Heart left ventricle (tissue), 16 donors: ENCODE results near the gene ARHGEF7. TPM values are rescaled to one million over a fixed set of nuclear protein-coding genes. Genes with fewer than 3 reads are reported as not detected.
A peak's percentile ranks its signal among the peaks of the same experiment; 100 is the strongest.

Experiments used
- ATAC-seq, 4 donors: fragments of 200-7000 bp; cut with Tn5 transposase; one replicate each; pipeline ENCODE4 v1.9.1; 2020 to 2022; ENCODE audit warnings: moderate library complexity in 4 of 4, mild to moderate bottlenecking in 3 of 4, moderate number of reproducible peaks in 1 of 4
- DNase-seq, 5 donors: peaks; one replicate each; pipeline ENCODE4 v3.0.0-alpha.2; 2020
- H3K27ac ChIP-seq, 12 donors: fragments of 200-600 bp; sonication (generic) in 4 of 12; one replicate each; pipeline versions ENCODE4 v1.5.0 to v1.8.0; 2016 to 2022; ENCODE audit warnings: mild to moderate bottlenecking in 2 of 12
- H3K27me3 ChIP-seq, 9 donors: fragments of 200-600 bp; sonication (generic) in 2 of 9; one replicate each; pipeline versions ENCODE4 v1.5.1 to v1.8.0; 2016 to 2022; ENCODE audit warnings: mild to moderate bottlenecking in 3 of 9
- H3K36me3 ChIP-seq, 9 donors: fragments of 200-600 bp; sonication (generic) in 2 of 9; one replicate each; pipeline versions ENCODE4 v1.5.0 to v1.8.0; 2018 to 2022; ENCODE audit warnings: mild to moderate bottlenecking in 2 of 9
- H3K4me1 ChIP-seq, 12 donors: fragments of 200-600 bp; sonication (generic) in 4 of 12; one replicate each; pipeline versions ENCODE4 v1.5.0 to v1.8.0; 2016 to 2022; ENCODE audit warnings: mild to moderate bottlenecking in 3 of 12
- H3K4me3 ChIP-seq, 12 donors: fragments of 200-600 bp; sonication (generic) in 4 of 12; one replicate each; pipeline versions ENCODE4 v1.5.0 to v1.8.0; 2017 to 2022; ENCODE audit warnings: mild to moderate bottlenecking in 9 of 12, moderate library complexity in 4 of 12
- H3K9me3 ChIP-seq, 12 donors: fragments of 200-600 bp; sonication (generic) in 4 of 12; one replicate each; pipeline versions ENCODE4 v1.5.0 to v1.8.0; 2016 to 2022; ENCODE audit warnings: mild to moderate bottlenecking in 1 of 12
- CTCF ChIP-seq, 12 donors: fragments of 200-600 bp; sonication (generic) in 4 of 12; IDR thresholded peaks; one replicate each; pipeline versions ENCODE4 v1.5.0 to v1.8.0; 2018 to 2022; ENCODE audit warnings: antibody characterized with exemption in 12 of 12, mild to moderate bottlenecking in 5 of 12
- POLR2A ChIP-seq, 2 donors: fragments of 450-650 bp; IDR thresholded peaks; one replicate each; pipeline ENCODE4 v1.6.1; 2017; ENCODE audit warnings: antibody characterized with exemption in 2 of 2, mild to moderate bottlenecking in 2 of 2, moderate library complexity in 2 of 2
- WGBS, 4 donors: extraction: QIAGEN DNeasy Blood & Tissue Kit in 2 of 4; methylation state at CpG; one replicate each; pipeline versions ENCODE4 v1.1.5 to v1.1.7; 2013 to 2018; 5-methylcytosine and 5-hydroxymethylcytosine counted together
- intact Hi-C, 10 donors: fragments of 100-400 bp; cut with DNase I; formaldehyde crosslinking; loops; one replicate each; pipeline versions ENCODE4 v1.11.1 to v1.14.2; 2022
- polyA plus RNA-seq, 2 donors: library from polyadenylated mRNA; stranded (reverse); fragments of 200-250 nt; gene quantifications; one replicate each; pipeline ENCODE4 v1.2.3, GENCODE V29; 2013
- total RNA-seq, 9 donors: library from RNA; depleted of rRNA in 2 of 9; stranded (reverse); fragments of >200 nt in 2 of 9; fragmentation: NEBNext Ultra II Directional in 3 of 9; extraction: Animal tissue kit (Norgen Biotek cat#: 25700) in 3 of 9; gene quantifications; one replicate each; pipeline versions ENCODE4 v1.1.0 to v1.2.4, GENCODE V29; 2016 to 2023
- donor health status: ischemic (EF 13 %, LVEDD 7.1; RV severe dilation, severe dysfunction).
- donor health status: healthy with polysubstance abuse.
- donor health status: DM: no; HTN: yes; CAD: no.
- donor health status: DM: no; HTN: no; CAD: no.
- donor health status: ischemic (EF 25% LVEDD 6.9; RV normal size, moderate dysfunction).
- donor health status: ischemic (EF 25% LVEDD 5.7; RV mildly dilated, moderate dysfunction).
- donor health status: healthy.
- donor health status: DM: yes; HTN: yes; CAD: no.
- donor health status: ischemic (EF 35%, LVEDD 5.7; RV mildly dilated, moderate dysfunction).
- donor health status: nonischemic (EF 11% LVEDD 7.7; RV severe dilation, severe dysfunction).
- donor health status: DM: yes; HTN: yes; CAD: no.
- donor health status: PGD.
- donor health status: ischemic (EF 29% LVEDD 5.4; RV normal size, mild dysfunction).
- donor health status: nonischemic (EF 23%, LVEDD 6.1; RV moderate dilation, normal function).

Gene ARHGEF7
- total and polyA plus RNA-seq, 11 donors, result 16.6 to 60.9 (median 37.5) TPM

- H3K27ac ChIP-seq, result no peak overlapping the region
- peaks cover 0 to 92% (median 62%) of the 10 kb centered on the region in 9 donors for H3K36me3 ChIP-seq
- no peaks in the 10 kb centered on the region for H3K9me3 ChIP-seq
- intact Hi-C loops, result no loop called here
- no peak overlapping the region for H3K4me3 ChIP-seq
- H3K27me3 ChIP-seq, result no peaks in the 10 kb centered on the region
- DNase-seq, result no peak
- no peak for TF ChIP-seq POLR2A (IDR thresholded peaks at IDR 0.05)
- TF ChIP-seq CTCF (IDR thresholded peaks at IDR 0.05), result no peak
- 92 to 97% (median 95%) methylated on average over 8 of the region's 8 CpGs for WGBS, 4 donors
- ATAC-seq, result no peak
- peaks cover 0 to 29% (median 0%) of the 10 kb centered on the region in 12 donors for H3K4me1 ChIP-seq
Measured at GRCh38 chr13:111242585-111242984, 127.5 kb downstream of the ARHGEF7 start.

- TF ChIP-seq CTCF (IDR thresholded peaks at IDR 0.05), result no peak
- no peak for TF ChIP-seq POLR2A (IDR thresholded peaks at IDR 0.05)
- Histone ChIP-seq H3K27ac (no peak overlapping the region), H3K36me3 (peaks cover 0 to 93% (median 71%) of the 10 kb centered on the region in 9 donors), H3K27me3 (no peaks in the 10 kb centered on the region), H3K4me3 (no peak overlapping the region), H3K4me1 (peaks cover 0 to 30% (median 8%) of the 10 kb centered on the region in 12 donors), H3K9me3 (no peaks in the 10 kb centered on the region)
- intact Hi-C loops, result no loop called here
- DNase-seq (no peak), ATAC-seq (no peak)
- WGBS, 4 donors, result 89 to 99% (median 93%) methylated on average over 1 of the region's 1 CpG
Measured at GRCh38 chr13:111243981-111244380, 128.9 kb downstream of the ARHGEF7 start.

GRCh38 chr13:111245576-111246384 lies 130.7 kb downstream of the ARHGEF7 start:
- WGBS, 4 donors, result 92 to 94% (median 93%) methylated on average over 11 of the region's 11 CpGs
- Histone ChIP-seq H3K27ac (no peak overlapping the region), H3K36me3 (peaks cover 0 to 95% (median 79%) of the 10 kb centered on the region in 9 donors), H3K4me3 (no peak overlapping the region), H3K27me3 (no peaks in the 10 kb centered on the region), H3K4me1 (peaks cover 0 to 43% (median 16%) of the 10 kb centered on the region in 12 donors), H3K9me3 (no peaks in the 10 kb centered on the region)
- TF ChIP-seq CTCF (IDR thresholded peaks at IDR 0.05) (no peak), POLR2A (IDR thresholded peaks at IDR 0.05) (no peak)
- intact Hi-C loops, result loop anchor here in 1 of 10 donors (5.0 kb wide), 1 partner anchor 37 kb away; no protein-coding TSS in a partner anchor
- no peak for ATAC-seq
- no peak for DNase-seq

GRCh38 chr13:111247552-111247951 lies 132.4 kb downstream of the ARHGEF7 start:
- peaks cover 0 to 99% (median 75%) of the 10 kb centered on the region in 9 donors for H3K36me3 ChIP-seq
- DNase-seq, result no peak
- intact Hi-C loops, result loop anchor here in 1 of 10 donors (5.0 kb wide), 1 partner anchor 35 kb away; no protein-coding TSS in a partner anchor
- no peak overlapping the region for H3K4me3 ChIP-seq
- WGBS, 4 donors, result 46 to 66% (median 55%) methylated on average over 7 of the region's 7 CpGs
- H3K4me1 ChIP-seq, result peaks cover 0 to 53% (median 26%) of the 10 kb centered on the region in 12 donors
- no peaks in the 10 kb centered on the region for H3K9me3 ChIP-seq
- no peak for TF ChIP-seq CTCF (IDR thresholded peaks at IDR 0.05)
- TF ChIP-seq POLR2A (IDR thresholded peaks at IDR 0.05), result no peak
- no peaks in the 10 kb centered on the region for H3K27me3 ChIP-seq
- H3K27ac ChIP-seq, result peak overlapping the region in 8 of 12 donors; percentile 5 to 66 (median 36)
- peak; percentile 75 to 83 (median 82) for ATAC-seq
